ENCODE results near the gene HNRNPL.

GRCh38 chr19:38856813-38857212 is 7.0 kb upstream of the HNRNPL start:
- TF ChIP-seq CTCF (IDR thresholded peaks at IDR 0.05) = no peak
- no peak for TF ChIP-seq EZH2 (IDR thresholded peaks at IDR 0.05; ENCODE audit: borderline replicate concordance, insufficient read depth, low read depth, low read length, poor library complexity, severe bottlenecking)
